A549 (cell line): ENCODE data around the gene CEP164. TPM values are rescaled to one million over a fixed set of nuclear protein-coding genes. Genes with fewer than 3 reads are reported as not detected.

Source experiments
- ATAC-seq, 2 experiments: fragments of 200-7000 bp in 1 of 2; fragments of >200 bp in 1 of 2; cut with Nextera tagmentation in 1 of 2; cut with Tn5 transposase in 1 of 2; 3 replicates each; pipeline versions ENCODE4 v1.8.0 to v1.9.1; 2018 to 2020; ENCODE audit warnings: mild to moderate bottlenecking in 1 of 2, moderate library complexity in 1 of 2
- CTCF ChIA-PET: fragments of 300-600 bp; sonication (Branson Sonifier 250); formaldehyde crosslinking; extraction: SDS; loops from one replicate; lab custom pipeline; 2021; ENCODE audit warnings: antibody characterized with exemption, inconsistent platforms; lab: Yijun Ruan, JAX
- POLR2A ChIA-PET: fragments of 350-600 bp; formaldehyde crosslinking; extraction: SDS; loops from one replicate; lab custom pipeline; 2021; ENCODE audit warnings: antibody characterized with exemption, inconsistent platforms; lab: Yijun Ruan, JAX
- DNase-seq, 2 experiments: peaks; one replicate each; pipeline versions ENCODE4 v3.0.0 to v3.0.0-alpha.2; 2011 to 2016; ENCODE audit warnings: low read depth in 1 of 2, low spot score in 1 of 2
- FAIRE-seq: peaks from 2 replicates; lab custom pipeline; 2011; peaks lifted over from hg19 to GRCh38; lab: Jason Lieb, UNC
- H3K27ac ChIP-seq, 2 experiments: fragments of >200 bp; sonication (Bioruptor Twin); formaldehyde crosslinking; 3 replicates each; pipeline ENCODE4 v1.5.1; 2016 to 2017
- H3K4me1 ChIP-seq: fragments of >200 bp; sonication (Bioruptor Twin); formaldehyde crosslinking; 3 replicates; pipeline ENCODE4 v1.6.1; 2016
- H3K4me2 ChIP-seq: fragments of >200 bp; sonication (Bioruptor Twin); formaldehyde crosslinking; 3 replicates; pipeline ENCODE4 v1.6.1; 2016
- H3K4me3 ChIP-seq: fragments of >200 bp; sonication (Bioruptor Twin); formaldehyde crosslinking; 3 replicates; pipeline ENCODE4 v1.5.1; 2016
- H3K9me3 ChIP-seq: fragments of >200 bp; sonication (Bioruptor Twin); formaldehyde crosslinking; 3 replicates; pipeline ENCODE4 v1.6.1; 2016
- BHLHE40 ChIP-seq: IDR thresholded peaks from 2 replicates; pipeline ENCODE4 v1.6.1; 2012; ENCODE audit warnings: low read depth, low read length, inconsistent platforms
- CBX8 ChIP-seq: fragments of 200-600 bp; sonication (generic); IDR thresholded peaks from 2 replicates; pipeline ENCODE4 v1.6.1; 2016
- EHF ChIP-seq: fragments of 250-450 bp; sonication (Bioruptor Pico); IDR thresholded peaks from 2 replicates; pipeline ENCODE4 v1.5.0; 2020; ENCODE audit warnings: mild to moderate bottlenecking
- EP300 ChIP-seq, 2 experiments: fragments of >200 bp; sonication (Bioruptor Twin); formaldehyde crosslinking; IDR thresholded peaks; 2 replicates in 1 of 2; 3 replicates in 1 of 2; pipeline ENCODE4 v1.6.1; 2016 to 2017
- FOXS1 ChIP-seq: fragments of 250-450 bp; sonication (Bioruptor Pico); IDR thresholded peaks from 2 replicates; pipeline ENCODE4 v1.5.0; 2020; ENCODE audit warnings: mild to moderate bottlenecking, moderate library complexity
- HDAC2 ChIP-seq: fragments of 200-600 bp; sonication (generic); IDR thresholded peaks from 2 replicates; pipeline ENCODE4 v1.6.1; 2016
- HOXA7 ChIP-seq: fragments of 250-450 bp; sonication (Bioruptor Pico); IDR thresholded peaks from 2 replicates; pipeline ENCODE4 v1.5.0; 2020; ENCODE audit warnings: mild to moderate bottlenecking, moderate library complexity
- HOXB13 ChIP-seq: fragments of 250-450 bp; sonication (Bioruptor Pico); IDR thresholded peaks from 2 replicates; pipeline ENCODE4 v1.5.0; 2020; ENCODE audit warnings: low read depth, mild to moderate bottlenecking, moderate library complexity
- HOXB5 ChIP-seq: fragments of 250-450 bp; sonication (Bioruptor Pico); IDR thresholded peaks from 2 replicates; pipeline ENCODE4 v1.5.0; 2020; ENCODE audit warnings: mild to moderate bottlenecking, moderate library complexity
- KDM1A ChIP-seq: fragments of 200-600 bp; sonication (generic); IDR thresholded peaks from 2 replicates; pipeline ENCODE4 v1.6.1; 2016; ENCODE audit warnings: low read depth, mild to moderate bottlenecking
- MAFK ChIP-seq: fragments of 450-650 bp; IDR thresholded peaks from 2 replicates; pipeline ENCODE4 v1.6.1; 2014; ENCODE audit not compliant: partially characterized antibody
- PHF8 ChIP-seq: fragments of 200-600 bp; sonication (generic); IDR thresholded peaks from 2 replicates; pipeline ENCODE4 v1.6.1; 2016; ENCODE audit warnings: low read depth, mild to moderate bottlenecking, antibody characterized with exemption, moderate library complexity, borderline replicate concordance
- POLR2A ChIP-seq: IDR thresholded peaks from 2 replicates; pipeline ENCODE4 v1.6.1; 2012; ENCODE audit warnings: mild to moderate bottlenecking, low read length
- RARB ChIP-seq: fragments of 250-450 bp; sonication (Bioruptor Pico); IDR thresholded peaks from 2 replicates; pipeline ENCODE4 v1.8.0; 2021; ENCODE audit warnings: mild to moderate bottlenecking, moderate library complexity
- SMC3 ChIP-seq: fragments of >200 bp; sonication (Bioruptor Twin); formaldehyde crosslinking; IDR thresholded peaks from 3 replicates; pipeline ENCODE4 v1.6.1; 2018; ENCODE audit warnings: inconsistent platforms
- ZC3H11A ChIP-seq: fragments of 450-650 bp; IDR thresholded peaks from 2 replicates; pipeline ENCODE4 v1.6.1; 2014; ENCODE audit warnings: antibody characterized with exemption, mild to moderate bottlenecking
- ZNF302 ChIP-seq: fragments of 250-450 bp; sonication (Bioruptor Pico); IDR thresholded peaks from 2 replicates; pipeline ENCODE4 v1.9.0; 2021; ENCODE audit warnings: inconsistent platforms, mild to moderate bottlenecking, moderate library complexity
- ZSCAN20 ChIP-seq: fragments of 250-450 bp; sonication (Bioruptor Pico); IDR thresholded peaks from 2 replicates; pipeline ENCODE4 v1.8.0; 2022; ENCODE audit warnings: mild to moderate bottlenecking, moderate library complexity
- WGBS: methylation state at CpG from one replicate; pipeline ENCODE4 v1.1.6; 2017; ENCODE audit errors: missing lambda C conversion rate; 5-methylcytosine and 5-hydroxymethylcytosine counted together
- polyA plus RNA-seq, 4 experiments: library from polyadenylated mRNA; depleted of rRNA in 3 of 4; stranded (reverse); fragments of >200 nt; fragmentation: RNase III in 1 of 4; extraction: RNeasy Plus Mini Kit Qiagen cat#74134 plus additional on column Dnase treatment in 1 of 4; gene quantifications; 2 replicates in 3 of 4; 3 replicates in 1 of 4; pipeline ENCODE4 v1.2.3, GENCODE V29; 2011 to 2017
- TF ChIP-seq, protein P1 (sequence below): fragments of >200 bp; sonication (Bioruptor Twin); formaldehyde crosslinking; IDR thresholded peaks from 3 replicates; pipeline ENCODE4 v1.5.1; 2016
- TF ChIP-seq, protein P2 (sequence below): fragments of >200 bp; sonication (Bioruptor Twin); formaldehyde crosslinking; IDR thresholded peaks from 2 replicates; pipeline ENCODE4 v1.6.1; 2016
- TF ChIP-seq, protein P3 (sequence below): IDR thresholded peaks from 2 replicates; pipeline ENCODE4 v1.6.1; 2012; ENCODE audit warnings: low read depth, borderline replicate concordance
- TF ChIP-seq, protein P4 (sequence below): IDR thresholded peaks from 2 replicates; pipeline ENCODE4 v1.6.1; 2012
- TF ChIP-seq, protein P5 (sequence below): fragments of 450-650 bp; IDR thresholded peaks from 2 replicates; pipeline ENCODE4 v1.6.1; 2014; ENCODE audit warnings: antibody characterized with exemption

CEP164 gene
- polyA plus RNA-seq, 2 of the 4 experiments (the other 2 are of a cell fraction) = 17.4 to 19.6 TPM

DNA sequence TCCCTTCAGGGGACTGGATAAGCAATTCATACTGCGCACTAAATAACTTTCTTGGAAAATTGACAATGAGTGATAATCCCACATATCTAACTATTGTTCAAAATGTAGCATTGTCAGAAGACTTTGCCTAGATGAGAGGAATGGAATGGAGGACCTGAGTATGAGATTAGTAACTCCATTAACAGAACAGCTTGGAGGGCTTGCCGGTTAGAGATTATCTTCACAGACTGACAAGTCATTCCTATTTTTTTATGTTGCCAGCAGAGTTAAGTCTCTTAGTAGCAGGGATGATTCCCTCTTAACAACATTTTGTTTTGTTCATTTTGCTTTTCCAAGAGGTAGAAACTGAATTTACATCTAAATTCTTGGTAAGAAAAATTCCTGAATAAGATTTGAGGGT lies 43.6 kb upstream of the CEP164 start:
- Histone ChIP-seq H3K27ac (no peak overlapping the region), H3K4me3 (no peak overlapping the region), H3K9me3 (no peaks in the 10 kb centered on the region), H3K4me1 (0 out of 3 replicates have a peak, but pooled peaks cover 7% of the 10 kb centered on the region), H3K4me2 (no peak overlapping the region)
- 93% methylated on average over 2 of the region's 2 CpGs for WGBS
- DNase-seq (no peak), FAIRE-seq (no peak), ATAC-seq (no peak)
- ChIA-PET POLR2A (no interaction called here), CTCF (no interaction called here)
- no peak for TF ChIP-seq FOXS1 (CRISPR knock-in tag)
- no peak for TF ChIP-seq EP300 (IDR thresholded peaks at IDR 0.05)
- TF ChIP-seq, protein P1, sequence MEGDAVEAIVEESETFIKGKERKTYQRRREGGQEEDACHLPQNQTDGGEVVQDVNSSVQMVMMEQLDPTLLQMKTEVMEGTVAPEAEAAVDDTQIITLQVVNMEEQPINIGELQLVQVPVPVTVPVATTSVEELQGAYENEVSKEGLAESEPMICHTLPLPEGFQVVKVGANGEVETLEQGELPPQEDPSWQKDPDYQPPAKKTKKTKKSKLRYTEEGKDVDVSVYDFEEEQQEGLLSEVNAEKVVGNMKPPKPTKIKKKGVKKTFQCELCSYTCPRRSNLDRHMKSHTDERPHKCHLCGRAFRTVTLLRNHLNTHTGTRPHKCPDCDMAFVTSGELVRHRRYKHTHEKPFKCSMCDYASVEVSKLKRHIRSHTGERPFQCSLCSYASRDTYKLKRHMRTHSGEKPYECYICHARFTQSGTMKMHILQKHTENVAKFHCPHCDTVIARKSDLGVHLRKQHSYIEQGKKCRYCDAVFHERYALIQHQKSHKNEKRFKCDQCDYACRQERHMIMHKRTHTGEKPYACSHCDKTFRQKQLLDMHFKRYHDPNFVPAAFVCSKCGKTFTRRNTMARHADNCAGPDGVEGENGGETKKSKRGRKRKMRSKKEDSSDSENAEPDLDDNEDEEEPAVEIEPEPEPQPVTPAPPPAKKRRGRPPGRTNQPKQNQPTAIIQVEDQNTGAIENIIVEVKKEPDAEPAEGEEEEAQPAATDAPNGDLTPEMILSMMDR = no peak
- no peak for TF ChIP-seq ZSCAN20 (CRISPR knock-in tag)
- TF ChIP-seq, protein P2, sequence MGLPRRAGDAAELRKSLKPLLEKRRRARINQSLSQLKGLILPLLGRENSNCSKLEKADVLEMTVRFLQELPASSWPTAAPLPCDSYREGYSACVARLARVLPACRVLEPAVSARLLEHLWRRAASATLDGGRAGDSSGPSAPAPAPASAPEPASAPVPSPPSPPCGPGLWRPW = no peak
- no peak for TF ChIP-seq KDM1A

DNA sequence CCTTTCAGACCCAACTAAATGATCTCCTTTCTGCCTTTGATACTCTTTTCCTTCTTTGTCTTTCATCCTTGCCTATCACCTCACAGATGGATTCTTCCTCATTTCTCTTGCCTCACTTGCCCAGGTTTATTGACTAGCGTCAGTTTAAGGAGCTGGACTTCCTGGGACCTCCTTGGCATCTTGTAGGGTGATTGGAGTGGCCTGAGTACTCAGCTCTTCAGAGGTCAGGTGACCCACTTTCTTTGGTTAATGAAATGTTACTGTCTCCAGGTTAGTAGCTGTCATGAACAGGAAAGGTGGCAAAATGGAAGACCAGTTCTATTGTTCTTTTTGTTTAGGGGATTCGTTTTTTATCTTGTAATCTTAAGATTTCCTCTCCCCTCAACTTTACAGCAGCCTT lies 41.1 kb upstream of the CEP164 start:
- ChIA-PET CTCF (interaction anchor here (1.3 to 1.5 kb wide), 2 partner anchors 17 to 60 kb away, joined by 3 to 5 read pairs; no protein-coding TSS in a partner anchor), POLR2A (no interaction called here)
- Histone ChIP-seq H3K4me3 (no peak overlapping the region), H3K9me3 (no peaks in the 10 kb centered on the region), H3K4me1 (no peaks in the 10 kb centered on the region), H3K4me2 (no peak overlapping the region), H3K27ac (no peak overlapping the region)
- FAIRE-seq (no peak), ATAC-seq (no peak), DNase-seq (no peak)
- TF ChIP-seq POLR2A (no peak), PHF8 (no peak), HOXB5 (CRISPR knock-in tag) (no peak), ZNF302 (CRISPR knock-in tag) (no peak), EHF (no peak), HDAC2 (no peak), MAFK (no peak), RARB (CRISPR knock-in tag) (no peak), BHLHE40 (no peak), HOXA7 (CRISPR knock-in tag) (no peak), ZC3H11A (no peak), CBX8 (no peak), HOXB13 (CRISPR knock-in tag) (no peak), SMC3 (no peak)
- TF ChIP-seq, protein P3, sequence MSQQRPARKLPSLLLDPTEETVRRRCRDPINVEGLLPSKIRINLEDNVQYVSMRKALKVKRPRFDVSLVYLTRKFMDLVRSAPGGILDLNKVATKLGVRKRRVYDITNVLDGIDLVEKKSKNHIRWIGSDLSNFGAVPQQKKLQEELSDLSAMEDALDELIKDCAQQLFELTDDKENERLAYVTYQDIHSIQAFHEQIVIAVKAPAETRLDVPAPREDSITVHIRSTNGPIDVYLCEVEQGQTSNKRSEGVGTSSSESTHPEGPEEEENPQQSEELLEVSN = no peak
- TF ChIP-seq, protein P1 = no peak
- TF ChIP-seq, protein P4, sequence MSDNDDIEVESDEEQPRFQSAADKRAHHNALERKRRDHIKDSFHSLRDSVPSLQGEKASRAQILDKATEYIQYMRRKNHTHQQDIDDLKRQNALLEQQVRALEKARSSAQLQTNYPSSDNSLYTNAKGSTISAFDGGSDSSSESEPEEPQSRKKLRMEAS = no peak
- TF ChIP-seq, protein P5, sequence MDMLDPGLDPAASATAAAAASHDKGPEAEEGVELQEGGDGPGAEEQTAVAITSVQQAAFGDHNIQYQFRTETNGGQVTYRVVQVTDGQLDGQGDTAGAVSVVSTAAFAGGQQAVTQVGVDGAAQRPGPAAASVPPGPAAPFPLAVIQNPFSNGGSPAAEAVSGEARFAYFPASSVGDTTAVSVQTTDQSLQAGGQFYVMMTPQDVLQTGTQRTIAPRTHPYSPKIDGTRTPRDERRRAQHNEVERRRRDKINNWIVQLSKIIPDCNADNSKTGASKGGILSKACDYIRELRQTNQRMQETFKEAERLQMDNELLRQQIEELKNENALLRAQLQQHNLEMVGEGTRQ = no peak
- 56% methylated on average over 2 of the region's 2 CpGs for WGBS
